Activated T-helper 2 cell treated with anti-CD3 and anti-CD28 coated beads, Interferon-gamma antibody, Interleukin-2, Interleukin-4, amounts not matched to agents 10 μg/mL and 5 μg/mL and 100 μg/mL, durations not matched to agents 14 hours and 24 hours and 36 hours (primary cell): ENCODE measurements around the gene UBR3. TPM values are rescaled to one million over a fixed set of nuclear protein-coding genes. Genes with fewer than 3 reads are reported as not detected.
"Not testable (repeated sequence)": the region's sequence is repeated elsewhere in the genome, so short reads cannot be mapped to it uniquely, and the experiment has no call there.

Source experiments
- DNase-seq: peaks from one replicate; pipeline ENCODE4 v3.0.0; 2021; ENCODE audit warnings: low spot score
- H3K27ac Mint-ChIP-seq: one replicate; pipeline ENCODE4 v1.8.0; 2021; ENCODE audit warnings: mixed read lengths
- H3K27me3 Mint-ChIP-seq: one replicate; pipeline ENCODE4 v1.8.0; 2021; ENCODE audit warnings: low read depth, mixed read lengths
- H3K36me3 Mint-ChIP-seq: one replicate; pipeline ENCODE4 v1.8.0; 2021; ENCODE audit warnings: low read depth, mixed read lengths
- H3K4me1 Mint-ChIP-seq: one replicate; pipeline ENCODE4 v1.8.0; 2021; ENCODE audit warnings: low read depth, mixed read lengths
- H3K4me3 Mint-ChIP-seq: one replicate; pipeline ENCODE4 v1.8.0; 2021; ENCODE audit warnings: low read depth, mild to moderate bottlenecking, moderate library complexity, mixed read lengths
- H3K9me3 Mint-ChIP-seq: one replicate; pipeline ENCODE4 v1.8.0; 2021; ENCODE audit warnings: mixed read lengths
- intact Hi-C: fragments of 100-400 bp; cut with micrococcal nuclease; formaldehyde crosslinking; loops from one replicate; pipeline ENCODE4 v1.15.1; 2023
- total RNA-seq: library from RNA; stranded (reverse); gene quantifications from 2 replicates; pipeline ENCODE4 v1.2.3, GENCODE V29; 2022

The UBR3 gene
- total RNA-seq, 1 donor from 2014 or later, result 30.7 TPM

GRCh38 chr2:169933124-169933711, 106.0 kb downstream of the UBR3 start:
- Mint-ChIP-seq H3K4me3 (no peak overlapping the region), H3K36me3 (peaks cover 24% of the 10 kb centered on the region), H3K9me3 (no peaks in the 10 kb centered on the region), H3K4me1 (no peaks in the 10 kb centered on the region), H3K27me3 (no peaks in the 10 kb centered on the region), H3K27ac (no peak overlapping the region)
- intact Hi-C loops, result no loop called here
- no peak for DNase-seq

- DNase-seq, H3K9me3 Mint-ChIP-seq, intact Hi-C loops, H3K4me3 Mint-ChIP-seq, H3K27ac Mint-ChIP-seq, H3K4me1 Mint-ChIP-seq, H3K27me3 Mint-ChIP-seq: not testable (repeated sequence)
- peaks cover 24% of the 10 kb centered on the region for H3K36me3 Mint-ChIP-seq
Observed at GRCh38 chr2:169936652-169937051, 109.4 kb downstream of the UBR3 start.

GRCh38 chr2:169945515-169945914, 118.3 kb downstream of the UBR3 start:
- intact Hi-C loops, result no loop called here
- Mint-ChIP-seq H3K27me3 (no peaks in the 10 kb centered on the region), H3K4me1 (peaks cover 5% of the 10 kb centered on the region), H3K9me3 (no peaks in the 10 kb centered on the region), H3K36me3 (peaks cover 25% of the 10 kb centered on the region), H3K27ac (no peak overlapping the region), H3K4me3 (no peak overlapping the region)
- DNase-seq, result no peak

- H3K27me3 Mint-ChIP-seq, result no peaks in the 10 kb centered on the region
- H3K4me3 Mint-ChIP-seq, result no peak overlapping the region
- H3K36me3 Mint-ChIP-seq, result peaks cover 25% of the 10 kb centered on the region
- peaks cover 5% of the 10 kb centered on the region for H3K4me1 Mint-ChIP-seq
- DNase-seq, result no peak
- H3K9me3 Mint-ChIP-seq, result no peaks in the 10 kb centered on the region
- no peak overlapping the region for H3K27ac Mint-ChIP-seq
- intact Hi-C loops, result no loop called here
Observed at GRCh38 chr2:169946092-169946491, 118.8 kb downstream of the UBR3 start.

GRCh38 chr2:169946546-169946945, 119.3 kb downstream of the UBR3 start:
- no peaks in the 10 kb centered on the region for H3K9me3 Mint-ChIP-seq
- H3K4me1 Mint-ChIP-seq, result peaks cover 5% of the 10 kb centered on the region
- no peak overlapping the region for H3K27ac Mint-ChIP-seq
- H3K4me3 Mint-ChIP-seq, result no peak overlapping the region
- DNase-seq, result no peak
- no peaks in the 10 kb centered on the region for H3K27me3 Mint-ChIP-seq
- peaks cover 25% of the 10 kb centered on the region for H3K36me3 Mint-ChIP-seq
- intact Hi-C loops, result no loop called here

- H3K4me3 Mint-ChIP-seq, result no peak overlapping the region
- H3K4me1 Mint-ChIP-seq, result no peaks in the 10 kb centered on the region
- intact Hi-C loops, result no loop called here
- DNase-seq, result no peak
- no peaks in the 10 kb centered on the region for H3K9me3 Mint-ChIP-seq
- H3K36me3 Mint-ChIP-seq, result peaks cover 23% of the 10 kb centered on the region
- no peaks in the 10 kb centered on the region for H3K27me3 Mint-ChIP-seq
- H3K27ac Mint-ChIP-seq, result no peak overlapping the region
Observed at GRCh38 chr2:169955940-169956339, 128.7 kb downstream of the UBR3 start.

DNA sequence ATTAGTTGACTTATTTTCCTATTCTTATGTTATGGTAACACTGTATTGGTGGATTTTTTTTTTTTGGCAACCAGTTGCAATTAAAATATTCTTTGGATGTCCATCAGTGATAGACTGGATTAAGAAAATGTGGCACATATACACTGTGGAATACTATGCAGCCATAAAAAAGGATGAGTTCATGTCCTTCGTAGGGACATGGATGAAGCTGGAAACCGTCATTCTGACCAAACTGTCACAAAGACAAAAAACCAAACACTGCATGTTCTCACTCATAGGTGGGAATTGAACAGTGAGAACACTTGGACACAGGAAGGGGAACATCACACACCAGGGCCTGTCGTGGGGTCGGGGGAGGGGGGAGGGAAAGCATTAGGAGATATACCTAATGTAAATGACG, 130.0 kb downstream of the UBR3 start:
- H3K4me1 Mint-ChIP-seq, DNase-seq, H3K9me3 Mint-ChIP-seq, intact Hi-C loops, H3K27me3 Mint-ChIP-seq, H3K27ac Mint-ChIP-seq, H3K4me3 Mint-ChIP-seq: not testable (repeated sequence)
- H3K36me3 Mint-ChIP-seq, result peaks cover 29% of the 10 kb centered on the region

DNA sequence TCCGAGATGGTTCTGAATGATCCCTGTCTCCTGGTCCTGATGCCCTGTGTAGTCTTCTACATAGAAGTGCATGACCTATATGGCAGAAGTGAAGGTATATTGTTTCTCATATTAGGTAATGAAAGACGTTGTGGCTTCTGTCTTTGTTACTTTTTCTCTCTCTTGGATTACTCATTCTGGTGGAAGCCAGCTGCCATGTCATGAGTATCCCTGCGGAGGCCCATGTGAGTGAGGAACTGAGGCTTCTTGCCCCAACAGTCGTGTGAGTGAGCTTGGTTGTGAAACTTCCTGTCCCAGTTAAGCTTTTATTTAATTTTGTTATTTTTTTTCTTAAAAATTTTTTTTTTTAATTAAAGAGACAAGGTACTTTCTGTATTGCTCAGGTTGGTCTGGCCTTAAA, 134.7 kb downstream of the UBR3 start:
- H3K9me3 Mint-ChIP-seq, result no peaks in the 10 kb centered on the region
- peaks cover 29% of the 10 kb centered on the region for H3K36me3 Mint-ChIP-seq
- H3K27ac Mint-ChIP-seq, result no peak overlapping the region
- no peak for DNase-seq
- intact Hi-C loops, result no loop called here
- H3K27me3 Mint-ChIP-seq, result no peaks in the 10 kb centered on the region
- no peak overlapping the region for H3K4me3 Mint-ChIP-seq
- no peaks in the 10 kb centered on the region for H3K4me1 Mint-ChIP-seq

GRCh38 chr2:169963786-169964185, 136.5 kb downstream of the UBR3 start:
- H3K36me3 Mint-ChIP-seq, result peaks cover 26% of the 10 kb centered on the region
- H3K4me3 Mint-ChIP-seq, result no peak overlapping the region
- intact Hi-C loops, result no loop called here
- DNase-seq, result no peak
- H3K27me3 Mint-ChIP-seq, result no peaks in the 10 kb centered on the region
- no peaks in the 10 kb centered on the region for H3K4me1 Mint-ChIP-seq
- H3K9me3 Mint-ChIP-seq, result no peaks in the 10 kb centered on the region
- H3K27ac Mint-ChIP-seq, result no peak overlapping the region

GRCh38 chr2:169964740-169965139, 137.5 kb downstream of the UBR3 start:
- intact Hi-C loops, result no loop called here
- H3K27ac Mint-ChIP-seq, result no peak overlapping the region
- no peaks in the 10 kb centered on the region for H3K4me1 Mint-ChIP-seq
- H3K36me3 Mint-ChIP-seq, result peaks cover 30% of the 10 kb centered on the region
- no peak overlapping the region for H3K4me3 Mint-ChIP-seq
- no peak for DNase-seq
- no peaks in the 10 kb centered on the region for H3K27me3 Mint-ChIP-seq
- H3K9me3 Mint-ChIP-seq, result no peaks in the 10 kb centered on the region

- no peaks in the 10 kb centered on the region for H3K4me1 Mint-ChIP-seq
- H3K27me3 Mint-ChIP-seq, result no peaks in the 10 kb centered on the region
- no peaks in the 10 kb centered on the region for H3K9me3 Mint-ChIP-seq
- intact Hi-C loops, result no loop called here
- no peak overlapping the region for H3K27ac Mint-ChIP-seq
- DNase-seq, result no peak
- H3K4me3 Mint-ChIP-seq, result no peak overlapping the region
- H3K36me3 Mint-ChIP-seq, result peaks cover 33% of the 10 kb centered on the region
Observed at GRCh38 chr2:169965495-169965894, 138.2 kb downstream of the UBR3 start.

GRCh38 chr2:169966454-169966853, 139.2 kb downstream of the UBR3 start:
- intact Hi-C loops, result no loop called here
- Mint-ChIP-seq H3K27ac (no peak overlapping the region), H3K4me1 (no peaks in the 10 kb centered on the region), H3K9me3 (no peaks in the 10 kb centered on the region), H3K4me3 (no peak overlapping the region), H3K36me3 (peaks cover 29% of the 10 kb centered on the region), H3K27me3 (no peaks in the 10 kb centered on the region)
- DNase-seq, result no peak

DNA sequence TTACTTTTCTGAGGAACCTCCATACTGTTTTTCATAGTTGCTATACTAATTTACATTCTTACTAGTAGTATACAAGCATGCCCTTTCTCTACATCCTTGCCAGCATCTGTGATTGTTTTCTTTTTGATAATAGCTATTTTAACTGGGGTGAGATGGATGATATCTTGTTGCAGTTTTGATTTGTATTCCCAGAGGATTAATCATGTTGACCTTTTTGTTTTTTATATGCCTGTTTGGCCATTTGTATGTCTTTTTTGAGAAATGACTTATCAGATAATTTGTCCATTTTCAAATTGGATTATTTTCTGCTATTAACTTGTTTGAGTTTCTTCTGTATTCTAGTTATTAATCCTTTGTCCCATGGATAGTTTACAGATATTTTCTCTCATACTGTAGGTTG, 141.5 kb downstream of the UBR3 start:
- DNase-seq, result no peak
- Mint-ChIP-seq H3K9me3 (no peaks in the 10 kb centered on the region), H3K27me3 (no peaks in the 10 kb centered on the region), H3K4me3 (no peak overlapping the region), H3K27ac (no peak overlapping the region), H3K4me1 (no peaks in the 10 kb centered on the region), H3K36me3 (peaks cover 35% of the 10 kb centered on the region)
- intact Hi-C loops, result no loop called here

- no peak overlapping the region for H3K27ac Mint-ChIP-seq
- intact Hi-C loops, result no loop called here
- H3K4me1 Mint-ChIP-seq, result no peaks in the 10 kb centered on the region
- H3K4me3 Mint-ChIP-seq, result no peak overlapping the region
- no peaks in the 10 kb centered on the region for H3K27me3 Mint-ChIP-seq
- H3K36me3 Mint-ChIP-seq, result peaks cover 49% of the 10 kb centered on the region
- peaks cover 32% of the 10 kb centered on the region for H3K9me3 Mint-ChIP-seq
- DNase-seq, result no peak
Observed at GRCh38 chr2:169975221-169975620, 148.0 kb downstream of the UBR3 start.
